GM19372 (cell line): ENCODE measurements around the gene EPB41.
"Not testable (repeated sequence)": the region's sequence is repeated elsewhere in the genome, so short reads cannot be mapped to it uniquely, and the experiment has no call there.

Experiments used
- ATAC-seq: cut with Tn5 transposase; IDR thresholded peaks from one replicate; pipeline ENCODE4 v1.9.1; 2021; ENCODE audit warnings: mild to moderate bottlenecking, low read depth, moderate library complexity; ENCODE audit not compliant: unreplicated experiment

Gene EPB41

DNA sequence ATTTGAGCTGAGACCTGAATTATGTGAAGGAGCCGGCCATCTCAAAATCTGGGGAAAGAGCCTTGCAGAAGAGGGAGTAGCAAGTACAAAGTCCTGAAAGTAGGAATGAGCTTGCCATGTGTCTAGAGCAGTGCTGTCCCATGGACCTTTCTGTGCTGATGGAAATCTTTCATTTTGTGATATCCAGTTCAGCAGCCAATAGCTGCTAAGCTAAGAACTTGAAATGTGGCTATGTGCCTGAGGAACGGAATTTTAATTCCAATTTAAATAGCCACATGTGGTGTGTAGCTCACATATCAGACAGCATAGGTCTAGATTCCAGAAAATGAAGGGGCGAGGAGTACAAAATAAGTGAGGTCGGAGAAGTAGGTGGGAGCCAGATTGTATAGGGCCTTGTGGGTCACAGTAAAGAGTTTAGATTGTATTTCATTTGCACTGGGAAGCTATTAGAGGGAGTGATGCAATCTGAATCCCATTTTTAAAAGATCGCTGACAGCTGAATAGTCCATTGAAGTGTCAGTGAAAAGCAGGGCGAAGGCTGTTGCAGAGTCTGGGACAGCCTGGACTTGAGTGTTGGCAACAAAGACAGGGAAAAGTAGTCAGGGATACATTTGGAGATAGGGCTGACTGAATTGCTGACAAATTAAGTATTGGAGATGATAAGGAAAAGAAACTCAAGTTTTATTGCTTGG is 129.1 kb downstream of the EPB41 start:
- no peak for ATAC-seq

DNA sequence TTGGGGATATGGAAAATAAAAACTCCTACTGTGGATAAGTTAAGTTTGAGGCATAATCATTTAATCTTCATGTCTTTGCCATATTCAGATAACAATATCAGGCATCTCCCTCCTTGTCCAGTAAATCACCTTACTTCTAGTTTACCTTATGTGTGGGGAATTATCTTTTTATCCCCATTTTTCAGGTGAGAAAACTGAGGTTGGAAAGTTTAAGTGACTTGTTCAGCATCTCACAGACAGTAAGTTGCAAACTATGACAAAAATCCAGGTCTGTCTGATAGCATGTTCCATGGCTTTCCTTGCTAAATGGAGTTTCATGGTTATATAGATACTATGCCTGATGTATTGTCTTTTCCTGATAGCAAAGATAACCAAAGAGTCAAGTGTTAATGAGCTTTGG is 129.6 kb downstream of the EPB41 start:
- ATAC-seq, result no peak

DNA sequence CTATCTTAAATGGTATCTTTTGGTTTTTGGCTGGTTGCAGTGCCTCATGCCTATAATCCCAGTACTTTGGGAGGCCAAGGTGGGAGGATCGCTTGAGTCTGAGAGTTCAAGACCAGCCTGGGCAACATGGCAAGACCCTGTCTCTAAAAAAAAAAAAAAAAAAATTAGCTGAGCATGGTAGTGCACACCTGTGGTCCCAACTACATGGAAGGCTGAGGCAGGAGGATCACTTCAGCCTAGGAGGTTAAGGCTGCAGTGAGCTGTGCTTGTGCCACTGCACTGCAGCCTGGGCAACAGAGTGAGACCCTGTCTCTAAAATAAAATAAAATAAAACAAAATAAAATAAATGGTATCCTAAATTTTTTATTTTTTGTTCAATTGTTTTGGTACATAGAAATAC is 131.3 kb downstream of the EPB41 start:
- ATAC-seq, result not testable (repeated sequence)

DNA sequence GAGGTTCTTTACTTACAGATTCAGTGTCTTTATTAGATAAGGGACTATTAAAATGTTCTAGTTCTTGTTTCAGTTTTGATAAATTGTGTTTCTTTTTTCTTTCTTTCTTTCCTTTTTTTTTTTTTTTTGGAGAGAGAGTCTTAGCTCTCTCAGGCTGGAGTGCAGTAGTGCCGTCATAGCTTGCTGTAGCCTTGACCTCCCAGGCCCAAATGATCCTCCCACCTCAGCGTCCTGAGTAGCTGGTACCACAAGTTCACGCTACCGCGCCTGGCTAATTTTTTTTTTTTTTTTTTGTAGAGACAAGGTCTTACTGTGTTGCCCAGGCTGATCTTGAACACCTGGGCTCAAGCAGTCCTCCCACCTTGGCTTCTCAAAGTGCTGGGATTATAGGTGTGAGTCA is 132.8 kb downstream of the EPB41 start:
- ATAC-seq, result no peak

DNA sequence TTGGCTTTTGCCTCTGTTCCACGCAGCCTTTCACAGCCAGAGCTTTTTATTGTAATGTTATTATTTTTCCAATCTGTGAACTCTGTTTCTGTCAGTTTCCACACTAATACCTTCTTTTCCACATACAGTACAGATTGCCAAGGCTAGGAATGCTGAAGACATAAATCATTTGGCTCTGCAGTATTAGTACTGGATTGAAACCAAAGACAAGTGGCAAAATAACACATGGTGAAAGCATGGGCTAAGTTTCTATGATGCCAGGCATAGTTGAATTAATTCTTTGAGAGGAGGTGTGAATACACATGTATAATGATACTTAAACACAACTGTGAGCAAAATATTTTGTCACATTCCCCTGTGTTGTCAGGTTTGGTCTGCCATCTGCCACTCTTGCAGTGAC is 135.8 kb downstream of the EPB41 start:
- ATAC-seq, result no peak

DNA sequence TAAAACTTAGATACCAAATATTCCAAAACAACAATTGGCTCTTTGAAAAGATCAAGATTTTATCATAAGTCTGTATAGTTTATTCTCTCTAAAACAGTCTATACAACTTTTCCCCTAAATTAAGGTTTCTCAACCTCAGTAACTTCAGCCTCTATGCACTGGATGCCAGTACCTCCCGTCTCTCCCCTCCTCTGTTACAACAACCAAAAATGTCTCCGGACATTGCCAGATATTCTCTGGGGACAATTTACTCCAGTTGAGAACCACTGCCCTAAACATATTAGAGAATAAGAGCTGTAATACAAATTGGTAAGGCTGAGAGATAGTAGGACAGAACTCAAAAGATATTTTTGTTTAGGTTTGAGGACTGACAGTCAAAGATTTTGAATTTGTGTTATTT is 137.7 kb downstream of the EPB41 start:
- ATAC-seq, result no peak

DNA sequence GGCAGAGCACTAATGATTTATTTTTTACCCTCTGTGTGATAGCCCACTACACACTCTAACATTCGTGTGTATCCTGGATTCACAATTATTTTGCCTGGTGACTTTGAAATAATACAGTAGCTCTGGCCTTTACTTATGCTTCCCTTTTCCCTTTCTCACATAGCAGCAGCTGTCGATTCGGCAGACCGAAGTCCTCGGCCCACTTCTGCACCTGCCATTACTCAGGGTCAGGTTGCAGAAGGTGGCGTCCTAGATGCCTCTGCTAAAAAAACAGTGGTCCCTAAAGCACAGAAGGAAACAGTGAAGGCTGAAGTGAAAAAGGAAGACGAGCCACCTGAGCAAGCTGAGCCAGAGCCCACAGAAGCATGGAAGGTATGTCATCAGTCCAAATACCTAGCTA is 138.6 kb downstream of the EPB41 start:
- ATAC-seq, result no peak

DNA sequence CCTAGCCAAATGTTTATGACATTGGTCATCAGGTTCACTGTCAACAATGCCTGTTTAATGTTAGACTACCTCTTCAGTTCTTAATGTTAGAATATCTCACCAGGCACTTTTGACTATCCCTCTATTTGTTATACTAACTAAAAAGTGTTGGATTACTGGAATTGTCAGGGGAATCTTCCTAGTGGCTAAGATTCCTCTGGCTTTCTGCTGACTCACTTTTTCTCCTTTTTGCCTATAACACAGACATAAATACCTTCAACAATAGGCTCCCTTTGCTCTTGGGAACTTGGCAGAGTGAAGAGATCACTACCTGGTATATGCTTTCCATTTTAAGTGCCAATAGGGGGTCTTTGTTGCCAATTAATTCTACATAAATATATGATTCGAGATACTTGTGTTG is 140.8 kb downstream of the EPB41 start:
- ATAC-seq, result no peak

DNA sequence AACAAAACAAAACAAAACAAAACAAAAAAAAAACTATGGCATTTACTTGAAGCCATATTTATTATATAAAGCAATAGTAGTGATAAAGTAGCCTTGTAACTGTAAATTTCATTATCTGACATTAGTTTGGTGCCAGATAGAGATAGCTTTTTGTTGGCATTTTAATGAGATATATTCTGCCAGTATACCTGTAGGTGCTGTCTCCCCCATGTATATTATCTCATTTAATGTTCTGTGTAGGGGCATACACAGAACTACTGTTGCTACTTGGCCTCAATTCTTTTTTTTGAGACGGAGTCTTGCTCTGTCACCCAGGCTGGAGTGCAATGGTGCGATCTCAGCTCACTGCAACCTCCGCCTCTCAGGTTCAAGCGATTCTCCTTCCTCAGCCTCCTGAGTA is 141.9 kb downstream of the EPB41 start:
- ATAC-seq, result no peak

DNA sequence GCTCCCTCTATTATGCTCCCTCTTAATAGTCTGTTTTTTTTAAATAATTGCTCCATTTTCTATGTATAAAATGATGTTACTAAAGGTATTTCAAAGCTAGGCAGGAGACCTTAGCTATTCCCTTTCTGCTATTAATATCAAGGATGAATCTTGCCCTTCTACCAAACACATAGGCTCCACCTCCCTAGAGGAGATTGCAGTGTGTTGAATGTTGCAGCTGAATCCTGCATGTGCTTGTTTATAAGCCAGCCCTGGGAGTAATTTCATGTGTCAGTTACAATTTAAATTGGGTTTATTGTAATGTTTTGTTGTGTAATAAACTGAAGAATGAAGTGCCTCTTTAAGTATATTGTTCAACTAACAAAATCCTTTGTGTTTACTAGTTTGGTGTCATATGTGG is 143.3 kb downstream of the EPB41 start:
- no peak for ATAC-seq

DNA sequence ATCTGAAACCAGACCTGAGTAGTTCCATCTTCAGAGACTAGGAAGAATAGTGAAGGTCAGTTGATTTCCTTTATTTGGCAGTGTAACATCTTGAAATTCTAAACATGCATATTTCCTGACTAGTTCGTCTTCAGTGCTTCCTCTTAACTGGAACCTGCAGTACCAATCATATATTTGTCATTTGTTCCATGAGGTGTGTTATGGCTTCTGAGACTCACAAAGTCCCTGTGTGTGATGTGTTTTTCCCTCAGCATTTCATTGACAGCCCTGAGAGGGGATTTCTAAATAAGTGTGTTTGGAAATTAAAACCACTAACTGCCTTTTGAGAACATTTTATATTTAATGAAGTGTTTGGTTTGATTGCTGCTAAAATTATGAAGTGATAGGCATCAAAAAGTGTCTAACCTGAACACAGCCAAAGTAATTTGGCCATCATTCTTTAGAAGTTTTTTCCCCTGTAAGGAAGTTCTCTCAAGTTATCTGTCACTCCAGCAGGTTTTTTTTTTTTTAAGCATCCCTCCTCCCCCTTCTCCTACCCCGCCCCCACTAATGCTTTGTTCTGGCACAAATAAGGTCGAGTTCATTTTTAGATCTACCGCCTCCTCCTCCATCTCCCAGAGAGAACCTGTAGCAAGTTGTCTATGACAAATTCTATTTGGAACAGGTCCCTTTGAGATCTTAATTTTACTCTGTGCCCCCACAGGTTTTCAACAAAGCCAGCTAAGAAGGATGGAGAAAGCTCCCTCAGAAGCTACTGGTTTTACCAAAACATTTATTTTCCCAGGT is 148.0 kb downstream of the EPB41 start:
- ATAC-seq, result no peak

DNA sequence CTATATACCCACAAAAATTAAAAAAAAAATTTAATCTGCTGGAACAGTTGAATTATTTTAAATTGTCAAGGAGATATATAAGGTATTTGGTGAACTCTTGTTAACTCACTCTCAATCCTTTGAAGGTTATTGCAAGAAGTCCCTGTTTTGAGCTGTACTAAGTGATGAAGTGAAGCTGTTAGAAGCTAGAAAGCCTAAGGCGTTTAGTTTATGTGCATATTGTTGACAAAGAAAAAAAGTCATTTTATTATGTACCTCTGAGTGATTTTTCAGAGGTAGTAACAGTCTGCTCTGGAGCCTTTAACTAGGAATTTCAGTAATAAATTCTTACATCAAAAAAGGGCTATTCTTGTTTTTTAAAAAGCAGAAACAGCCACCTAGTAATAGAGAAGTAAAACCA is 149.7 kb downstream of the EPB41 start:
- ATAC-seq, result no peak

DNA sequence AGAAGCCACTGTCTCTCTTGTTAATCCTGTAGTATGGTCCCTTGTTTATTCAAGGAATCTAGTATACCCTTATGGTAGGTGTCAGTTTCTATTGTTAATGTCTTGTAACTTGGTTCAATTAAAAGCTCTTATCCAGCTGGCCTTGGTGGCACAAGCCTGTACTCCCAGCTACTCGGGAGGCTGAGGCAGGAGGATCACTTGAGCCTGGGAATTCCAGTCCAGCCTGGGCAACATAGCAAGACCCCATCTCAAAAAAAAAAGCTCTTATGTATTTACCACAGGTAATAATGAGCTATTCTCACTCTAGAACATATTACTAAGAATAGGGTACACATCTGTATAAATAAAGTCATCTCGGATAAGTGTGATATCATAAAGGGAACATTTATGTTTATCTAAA is 162.8 kb downstream of the EPB41 start:
- ATAC-seq, result no peak

DNA sequence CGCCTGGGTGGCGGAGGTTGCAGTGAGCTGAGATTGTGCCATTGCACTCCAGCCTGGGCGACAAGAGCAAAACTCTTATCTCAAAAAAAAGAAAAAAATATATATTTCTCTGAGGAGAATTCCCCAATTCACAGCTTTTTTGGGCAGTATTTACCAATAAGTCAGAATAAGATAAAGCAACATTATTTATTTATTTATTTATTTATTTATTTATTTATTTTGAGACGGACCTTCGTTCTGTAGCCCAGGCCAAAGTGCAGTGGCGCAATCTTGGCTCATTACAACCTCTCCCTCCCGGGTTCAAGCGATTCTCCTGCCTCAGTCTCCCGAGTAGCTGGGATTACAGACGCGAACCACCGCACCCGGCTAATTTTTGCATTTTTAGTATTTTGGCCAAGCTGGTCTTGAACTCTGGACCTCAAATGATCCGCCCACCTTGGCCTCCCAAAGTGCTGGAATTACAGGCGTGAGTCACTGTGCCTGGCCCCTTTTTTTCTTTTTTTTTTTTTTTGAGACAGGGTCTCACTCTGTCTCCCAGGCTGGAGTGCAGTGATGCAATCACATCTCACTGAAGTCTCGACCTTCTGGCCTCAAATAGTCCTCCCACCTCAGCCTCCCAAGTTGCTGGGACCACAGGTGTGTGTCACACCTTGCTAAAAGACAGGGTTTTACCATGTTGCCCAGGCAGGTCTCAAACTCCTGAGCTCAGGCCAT is 165.7 kb downstream of the EPB41 start:
- ATAC-seq, result not testable (repeated sequence)

DNA sequence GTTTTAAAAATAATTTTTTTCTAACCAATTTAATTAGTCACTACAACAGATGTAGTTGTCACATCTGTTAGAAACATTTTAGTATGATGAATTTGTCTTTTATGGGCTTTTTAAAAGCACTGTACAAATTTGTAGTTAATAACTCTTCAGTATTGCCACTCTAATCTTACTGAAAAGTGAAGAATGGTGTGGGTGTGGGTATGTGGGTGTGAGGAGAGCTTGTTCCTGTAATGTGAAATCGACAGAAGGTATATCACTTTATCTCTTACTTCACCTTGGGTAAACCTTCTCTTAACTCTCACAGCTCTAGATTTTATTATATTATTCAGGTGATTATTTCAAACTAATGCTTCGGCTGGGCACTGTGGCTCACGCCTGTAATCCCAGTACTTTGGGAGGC is 166.8 kb downstream of the EPB41 start:
- no peak for ATAC-seq

DNA sequence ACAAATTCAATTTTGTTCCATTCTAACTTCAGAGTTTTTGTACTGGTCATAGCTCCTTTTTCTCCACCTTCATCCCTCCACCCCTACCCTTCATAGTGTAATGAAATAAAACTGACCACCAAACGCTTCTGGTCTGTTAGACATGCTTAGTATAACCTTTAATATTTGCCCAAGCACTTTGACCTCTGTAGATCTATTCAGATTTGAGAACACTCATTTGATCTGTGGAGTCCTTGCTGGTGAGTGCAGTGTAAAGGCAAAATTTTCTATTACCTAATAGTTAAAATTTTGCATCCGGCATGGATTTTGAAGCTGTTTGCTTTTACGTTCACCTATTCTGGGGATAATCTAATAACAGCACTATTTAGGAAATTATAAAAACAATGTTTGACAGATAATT is 168.2 kb downstream of the EPB41 start:
- ATAC-seq, result no peak

DNA sequence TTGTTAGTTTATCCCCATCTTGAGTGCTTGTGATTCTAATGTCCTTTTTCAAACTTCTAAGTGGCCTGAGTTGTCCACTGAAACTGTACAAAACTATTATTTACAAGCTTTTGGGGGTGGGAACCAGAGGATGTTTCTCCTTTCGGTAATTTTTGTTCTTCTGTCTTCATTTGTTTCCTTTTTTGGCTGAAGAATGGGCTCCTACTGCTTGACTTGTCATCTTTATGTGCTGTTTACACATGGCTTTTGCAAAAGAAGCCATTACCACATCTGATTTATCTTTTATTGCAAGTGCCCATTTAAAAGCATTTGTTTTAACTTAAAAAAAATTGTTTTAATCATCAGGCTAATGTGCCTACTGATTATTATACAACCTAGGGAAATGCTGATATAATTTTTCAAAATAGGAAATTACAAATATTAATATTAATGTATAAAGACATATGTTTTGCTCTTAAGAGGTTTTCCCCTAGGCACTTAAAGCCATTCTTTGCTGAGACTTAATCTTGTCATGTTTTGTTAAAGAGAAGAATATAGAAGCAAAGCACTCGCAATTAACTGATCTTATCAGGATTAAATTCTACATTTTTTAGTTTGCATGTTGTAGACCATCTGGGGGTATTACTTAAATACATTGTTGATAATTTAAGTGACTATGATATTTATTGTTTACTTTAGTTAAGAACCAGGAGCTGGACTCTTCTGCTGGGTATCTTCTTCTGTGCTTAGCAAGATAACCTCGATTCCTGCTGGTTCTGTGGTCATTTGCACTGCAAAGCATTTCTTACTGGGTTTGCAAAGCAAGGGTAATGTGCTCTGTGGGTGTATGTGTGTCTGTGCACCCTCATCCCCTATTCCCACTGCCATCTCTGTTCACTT is 169.2 kb downstream of the EPB41 start:
- no peak for ATAC-seq

DNA sequence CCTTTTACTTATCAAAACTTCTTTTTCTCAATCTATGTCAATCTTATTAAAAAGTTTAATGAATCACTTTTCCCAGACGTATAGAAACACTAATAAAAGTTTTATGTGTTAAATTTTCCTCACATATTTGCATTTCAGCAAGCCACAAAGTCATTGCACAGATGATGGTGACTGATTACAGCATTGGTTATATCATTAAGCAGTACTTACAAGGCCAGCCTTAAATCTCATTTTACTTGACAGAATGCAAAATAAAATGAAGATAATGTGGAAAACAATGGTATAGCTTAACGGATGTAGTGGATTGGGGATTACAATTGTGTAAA is 169.8 kb downstream of the EPB41 start:
- no peak for ATAC-seq

DNA sequence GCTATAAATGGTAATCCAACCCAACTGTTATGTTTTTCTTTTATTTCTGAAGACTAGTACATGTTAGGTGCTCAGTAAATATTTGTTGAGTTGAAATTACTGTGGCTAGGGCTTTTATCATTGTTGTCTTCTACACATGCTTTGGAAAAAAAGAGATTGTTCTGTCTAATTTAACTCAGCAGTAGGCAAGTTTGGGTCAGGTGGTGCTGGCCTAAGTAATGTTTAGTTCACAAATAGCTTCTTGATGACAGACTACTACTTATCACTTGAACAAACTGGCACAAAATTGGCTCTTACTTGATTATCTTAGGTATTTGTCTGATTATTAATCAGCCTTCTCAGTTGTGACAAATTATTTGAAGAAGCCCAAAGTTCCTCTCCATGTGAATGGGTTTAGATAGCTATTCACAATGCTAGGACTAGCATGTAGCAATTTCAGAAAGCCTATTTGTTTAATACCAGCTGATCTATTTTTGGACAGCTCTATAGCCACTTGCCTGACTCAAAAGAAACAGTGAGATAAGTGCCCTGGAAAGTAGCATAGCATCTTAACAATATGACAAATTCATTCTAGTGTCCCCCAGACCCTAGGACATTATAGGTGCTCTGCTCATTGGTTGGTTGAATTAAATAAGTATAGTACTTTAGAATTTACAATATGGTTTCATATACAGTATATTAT is 176.7 kb downstream of the EPB41 start:
- ATAC-seq, result no peak

DNA sequence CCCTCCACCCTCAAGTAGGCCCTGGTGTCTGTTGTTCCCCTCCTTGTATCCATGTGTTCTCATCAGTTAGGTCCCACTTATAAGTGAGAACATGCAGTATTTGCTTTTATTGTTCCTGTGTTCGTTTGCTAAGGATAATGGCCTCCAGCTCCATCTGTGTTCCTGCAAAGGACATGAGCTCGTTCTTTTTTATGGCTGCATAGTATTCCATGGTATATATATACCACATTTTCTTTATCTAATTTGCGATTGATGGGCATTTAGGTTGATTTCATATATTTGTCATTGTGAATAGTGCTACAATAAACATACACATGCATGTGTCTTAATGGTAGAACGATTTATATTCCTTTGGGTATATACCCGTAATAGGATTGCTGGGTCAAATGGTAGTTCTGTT is 178.3 kb downstream of the EPB41 start:
- not testable (repeated sequence) for ATAC-seq
